HFFc6 (cell line): Measurements from ENCODE around the gene PILRB. TPM values are rescaled to one million over a fixed set of nuclear protein-coding genes. Genes with fewer than 3 reads are reported as not detected.
"Not testable (repeated sequence)": the region's sequence is repeated elsewhere in the genome, so short reads cannot be mapped to it uniquely, and the experiment has no call there.

Experiments used
- DNase-seq: peaks from one replicate; pipeline ENCODE4 v3.0.0-alpha.2; 2018
- H3K27ac Mint-ChIP-seq: 2 replicates; pipeline ENCODE4 v1.8.0; 2020; ENCODE audit warnings: mild to moderate bottlenecking, mixed read lengths
- H3K27me3 Mint-ChIP-seq: 2 replicates; pipeline ENCODE4 v1.8.0; 2021; ENCODE audit warnings: mild to moderate bottlenecking, moderate library complexity, mixed read lengths; ENCODE audit not compliant: insufficient read depth
- H3K36me3 Mint-ChIP-seq: 2 replicates; pipeline ENCODE4 v1.8.0; 2021; ENCODE audit warnings: low read depth, mixed read lengths
- H3K4me1 Mint-ChIP-seq: 2 replicates; pipeline ENCODE4 v1.8.0; 2020; ENCODE audit warnings: low read depth, mixed read lengths
- H3K4me3 Mint-ChIP-seq: 2 replicates; pipeline ENCODE4 v1.8.0; 2020; ENCODE audit warnings: mild to moderate bottlenecking, moderate library complexity, mixed read lengths
- H3K9me3 Mint-ChIP-seq: 2 replicates; pipeline ENCODE4 v1.8.0; 2020; ENCODE audit warnings: mild to moderate bottlenecking, mixed read lengths
- CTCF ChIP-seq: fragments of 200-600 bp; sonication (generic); IDR thresholded peaks from 2 replicates; pipeline ENCODE4 v1.5.0; 2021; ENCODE audit warnings: antibody characterized with exemption, mild to moderate bottlenecking
- long read RNA-seq: library from polyadenylated mRNA; unstranded; transcript quantifications from one replicate; pipeline ENCODE4 v2.0.0, GENCODE V29; 2019
- total RNA-seq, 6 experiments: library from RNA; stranded (reverse); fragmentation: NEBNext Ultra II Directional; extraction: Animal tissue kit (Norgen Biotek cat#: 25700); gene quantifications; 2 replicates in 1 of 6; 3 replicates in 5 of 6; pipeline ENCODE4 v1.2.3, GENCODE V29; 2021

The PILRB gene
- total RNA-seq: 10 to 100 TPM in 4 of 6 experiments, 1 to 10 TPM in 2; 7.0 to 12.6 (median 10.6) TPM
- long read RNA-seq, partial matches to known transcripts: 0 of 9 reads
- long read RNA-seq, other reads (novel, unspliced or antisense): 9 of 9 reads

- no peaks in the 10 kb centered on the region for H3K4me1 Mint-ChIP-seq
- H3K36me3 Mint-ChIP-seq: peaks cover 20% of the 10 kb centered on the region
- no peak; the same call in 1 of the 2 replicates for TF ChIP-seq CTCF
Observed at GRCh38 chr7:100358027-100358856, at the start of gene PILRB. PILRB (plus strand) TSS chr7:100358117; CDS start chr7:100358303, 186 bp downstream.

GRCh38 chr7:100318329-100318728, 39.6 kb upstream of the PILRB start:
- H3K9me3 Mint-ChIP-seq, H3K4me3 Mint-ChIP-seq, H3K36me3 Mint-ChIP-seq, H3K4me1 Mint-ChIP-seq, H3K27me3 Mint-ChIP-seq, DNase-seq, H3K27ac Mint-ChIP-seq: not testable (repeated sequence)

More at GRCh38 chr7:100358027-100358856, at the start of gene PILRB:
- Mint-ChIP-seq H3K9me3 (no peaks in the 10 kb centered on the region), H3K27ac (no peak within 1 kb of the TSS), H3K4me3 (no peak within 1 kb of the TSS), H3K27me3 (no peaks in the 10 kb centered on the region)
- no peak for DNase-seq

- not testable (repeated sequence) for H3K27me3 Mint-ChIP-seq, H3K27ac Mint-ChIP-seq, H3K4me1 Mint-ChIP-seq, H3K9me3 Mint-ChIP-seq, DNase-seq, H3K4me3 Mint-ChIP-seq
- peaks cover 10% of the 10 kb centered on the region; the same call in 1 of the 2 replicates for H3K36me3 Mint-ChIP-seq
Observed at GRCh38 chr7:100321648-100322047, 36.3 kb upstream of the PILRB start.

GRCh38 chr7:100324194-100324593, 33.7 kb upstream of the PILRB start:
- not testable (repeated sequence) for H3K4me1 Mint-ChIP-seq, H3K9me3 Mint-ChIP-seq, DNase-seq, H3K36me3 Mint-ChIP-seq, H3K4me3 Mint-ChIP-seq, H3K27ac Mint-ChIP-seq, H3K27me3 Mint-ChIP-seq

GRCh38 chr7:100325671-100326070, 32.2 kb upstream of the PILRB start:
- not testable (repeated sequence) for H3K9me3 Mint-ChIP-seq, H3K36me3 Mint-ChIP-seq, H3K4me1 Mint-ChIP-seq, H3K27ac Mint-ChIP-seq, H3K4me3 Mint-ChIP-seq, DNase-seq, H3K27me3 Mint-ChIP-seq

GRCh38 chr7:100326914-100327313, 31.0 kb upstream of the PILRB start:
- H3K4me3 Mint-ChIP-seq, H3K27ac Mint-ChIP-seq, H3K36me3 Mint-ChIP-seq, H3K4me1 Mint-ChIP-seq, DNase-seq, H3K27me3 Mint-ChIP-seq, H3K9me3 Mint-ChIP-seq: not testable (repeated sequence)

GRCh38 chr7:100335566-100336466, 22.1 kb upstream of the PILRB start:
- TF ChIP-seq CTCF: 0 out of 2 replicates have a peak, but pooled peaks have one; percentile 13
- H3K27ac Mint-ChIP-seq: peak overlapping the region; percentile 93
- peak; percentile 94 for DNase-seq
- H3K4me1 Mint-ChIP-seq: peaks cover 11% of the 10 kb centered on the region
- H3K9me3 Mint-ChIP-seq, H3K36me3 Mint-ChIP-seq, H3K27me3 Mint-ChIP-seq: not testable (repeated sequence)
- H3K4me3 Mint-ChIP-seq: peak overlapping the region; percentile 96

GRCh38 chr7:100338083-100338696, 19.7 kb upstream of the PILRB start:
- DNase-seq, H3K4me3 Mint-ChIP-seq, H3K27me3 Mint-ChIP-seq, H3K27ac Mint-ChIP-seq, H3K9me3 Mint-ChIP-seq: not testable (repeated sequence)
- peaks cover 11% of the 10 kb centered on the region for H3K4me1 Mint-ChIP-seq
- H3K36me3 Mint-ChIP-seq: peaks cover 13% of the 10 kb centered on the region; the same call in 1 of the 2 replicates

GRCh38 chr7:100341286-100341685, 16.6 kb upstream of the PILRB start:
- not testable (repeated sequence) for H3K9me3 Mint-ChIP-seq, H3K27me3 Mint-ChIP-seq, H3K4me3 Mint-ChIP-seq, DNase-seq
- 0 out of 2 replicates have a peak overlapping the region, but pooled peaks have one; percentile 21 for H3K27ac Mint-ChIP-seq
- H3K4me1 Mint-ChIP-seq: peaks cover 19% of the 10 kb centered on the region
- H3K36me3 Mint-ChIP-seq: peaks cover 24% of the 10 kb centered on the region
